ENCODE measurements around the gene MPC1.

The MPC1 gene

GRCh38 chr6:166331503-166332415 lies 51.0 kb downstream of the MPC1 start:
- DNase-seq (ENCODE audit: extremely low spot score), result no peak
- ChIA-PET CTCF (interaction anchor here (1.0 kb wide), 1 partner anchor 49 kb away, joined by 3 read pairs; no protein-coding TSS in a partner anchor), POLR2A (interaction anchor here (0.9 kb wide), 1 partner anchor 10 kb away, joined by 3 read pairs; no protein-coding TSS in a partner anchor)
- TF ChIP-seq SP1 (IDR thresholded peaks at IDR 0.05) (no peak), SUZ12 (IDR thresholded peaks at IDR 0.05) (no peak), CTBP1 (IDR thresholded peaks at IDR 0.05; ENCODE audit: borderline replicate concordance) (no peak), FOXM1 (IDR thresholded peaks at IDR 0.05; ENCODE audit: borderline replicate concordance) (no peak), HDGF (IDR thresholded peaks at IDR 0.05; ENCODE audit: borderline replicate concordance) (no peak), ELF4 (IDR thresholded peaks at IDR 0.05) (no peak), FOXA1 (IDR thresholded peaks at IDR 0.05) (no peak), BHLHE40 (IDR thresholded peaks at IDR 0.05; ENCODE audit: borderline replicate concordance) (no peak), NFRKB (IDR thresholded peaks at IDR 0.05) (no peak), ZNF384 (IDR thresholded peaks at IDR 0.05) (no peak), LEF1 (IDR thresholded peaks at IDR 0.05; ENCODE audit: borderline replicate concordance) (no peak), TARDBP (IDR thresholded peaks at IDR 0.05) (no peak), L3MBTL2 (conservative IDR thresholded peaks at IDR 0.05) (no peak), ARNT (IDR thresholded peaks at IDR 0.05) (no peak), FOXK2 (IDR thresholded peaks at IDR 0.05) (no peak)
- TF ChIP-seq, protein P1, sequence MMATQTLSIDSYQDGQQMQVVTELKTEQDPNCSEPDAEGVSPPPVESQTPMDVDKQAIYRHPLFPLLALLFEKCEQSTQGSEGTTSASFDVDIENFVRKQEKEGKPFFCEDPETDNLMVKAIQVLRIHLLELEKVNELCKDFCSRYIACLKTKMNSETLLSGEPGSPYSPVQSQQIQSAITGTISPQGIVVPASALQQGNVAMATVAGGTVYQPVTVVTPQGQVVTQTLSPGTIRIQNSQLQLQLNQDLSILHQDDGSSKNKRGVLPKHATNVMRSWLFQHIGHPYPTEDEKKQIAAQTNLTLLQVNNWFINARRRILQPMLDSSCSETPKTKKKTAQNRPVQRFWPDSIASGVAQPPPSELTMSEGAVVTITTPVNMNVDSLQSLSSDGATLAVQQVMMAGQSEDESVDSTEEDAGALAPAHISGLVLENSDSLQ (IDR thresholded peaks at IDR 0.05), result no peak

- peak; percentile 64 for DNase-seq (ENCODE audit: extremely low spot score)
- ChIA-PET POLR2A (interaction anchor here (0.9 to 1.0 kb wide), 2 partner anchors 11 to 12 kb away, joined by 3 to 6 read pairs; no protein-coding TSS in a partner anchor), CTCF (interaction anchor here (0.6 to 1.0 kb wide), 3 partner anchors 17 to 653 kb away, joined by 3 read pairs; no protein-coding TSS in a partner anchor)
- TF ChIP-seq NFRKB (IDR thresholded peaks at IDR 0.05) (no peak), L3MBTL2 (conservative IDR thresholded peaks at IDR 0.05) (no peak), LEF1 (IDR thresholded peaks at IDR 0.05; ENCODE audit: borderline replicate concordance) (no peak), SP1 (IDR thresholded peaks at IDR 0.05) (no peak), BHLHE40 (IDR thresholded peaks at IDR 0.05; ENCODE audit: borderline replicate concordance) (no peak), TARDBP (IDR thresholded peaks at IDR 0.05) (no peak), FOXM1 (IDR thresholded peaks at IDR 0.05; ENCODE audit: borderline replicate concordance) (no peak), CTBP1 (IDR thresholded peaks at IDR 0.05; ENCODE audit: borderline replicate concordance) (no peak), FOXA1 (IDR thresholded peaks at IDR 0.05) (no peak), HDGF (IDR thresholded peaks at IDR 0.05; ENCODE audit: borderline replicate concordance) (no peak), SUZ12 (IDR thresholded peaks at IDR 0.05) (no peak), ZNF384 (IDR thresholded peaks at IDR 0.05) (no peak), ELF4 (IDR thresholded peaks at IDR 0.05) (no peak), FOXK2 (IDR thresholded peaks at IDR 0.05) (no peak), ARNT (IDR thresholded peaks at IDR 0.05) (no peak)
- TF ChIP-seq, protein P1 (IDR thresholded peaks at IDR 0.05), result no peak
These were observed 52.1 kb downstream of the MPC1 start for GRCh38 chr6:166330612-166331011.

- ChIA-PET CTCF (interaction anchor here (1.5 kb wide), 1 partner anchor 12 kb away, joined by 9 read pairs; no protein-coding TSS in a partner anchor), POLR2A (no interaction called here)
- DNase-seq (ENCODE audit: extremely low spot score), result no peak
- no peak for TF ChIP-seq FOXM1 (IDR thresholded peaks at IDR 0.05; ENCODE audit: borderline replicate concordance)
- no peak for TF ChIP-seq HDGF (IDR thresholded peaks at IDR 0.05; ENCODE audit: borderline replicate concordance)
- no peak for TF ChIP-seq L3MBTL2 (conservative IDR thresholded peaks at IDR 0.05)
- no peak for TF ChIP-seq TARDBP (IDR thresholded peaks at IDR 0.05)
- TF ChIP-seq FOXK2 (IDR thresholded peaks at IDR 0.05), result no peak
- TF ChIP-seq FOXA1 (IDR thresholded peaks at IDR 0.05), result no peak
- TF ChIP-seq, protein P1 (IDR thresholded peaks at IDR 0.05), result no peak
- TF ChIP-seq ZNF384 (IDR thresholded peaks at IDR 0.05), result no peak
- no peak for TF ChIP-seq ELF4 (IDR thresholded peaks at IDR 0.05)
- no peak for TF ChIP-seq SP1 (IDR thresholded peaks at IDR 0.05)
- TF ChIP-seq CTBP1 (IDR thresholded peaks at IDR 0.05; ENCODE audit: borderline replicate concordance), result no peak
- TF ChIP-seq NFRKB (IDR thresholded peaks at IDR 0.05), result no peak
- no peak for TF ChIP-seq ARNT (IDR thresholded peaks at IDR 0.05)
- no peak for TF ChIP-seq SUZ12 (IDR thresholded peaks at IDR 0.05)
- TF ChIP-seq LEF1 (IDR thresholded peaks at IDR 0.05; ENCODE audit: borderline replicate concordance), result no peak
These were observed 57.2 kb downstream of the MPC1 start for GRCh38 chr6:166325383-166326042.

- CTCF ChIA-PET, result no interaction called here
- POLR2A ChIA-PET, result no interaction called here
- no peak for DNase-seq (ENCODE audit: extremely low spot score)
- TF ChIP-seq ARNT (IDR thresholded peaks at IDR 0.05) (no peak), HDGF (IDR thresholded peaks at IDR 0.05; ENCODE audit: borderline replicate concordance) (no peak), SP1 (IDR thresholded peaks at IDR 0.05) (no peak), SUZ12 (IDR thresholded peaks at IDR 0.05) (no peak), TARDBP (IDR thresholded peaks at IDR 0.05) (no peak), ELF4 (IDR thresholded peaks at IDR 0.05) (no peak), L3MBTL2 (conservative IDR thresholded peaks at IDR 0.05) (no peak), FOXM1 (IDR thresholded peaks at IDR 0.05; ENCODE audit: borderline replicate concordance) (no peak), ZNF384 (IDR thresholded peaks at IDR 0.05) (no peak), NFRKB (IDR thresholded peaks at IDR 0.05) (no peak), CTBP1 (IDR thresholded peaks at IDR 0.05; ENCODE audit: borderline replicate concordance) (no peak), BHLHE40 (IDR thresholded peaks at IDR 0.05; ENCODE audit: borderline replicate concordance) (no peak), FOXK2 (IDR thresholded peaks at IDR 0.05) (no peak), FOXA1 (IDR thresholded peaks at IDR 0.05) (no peak)
- TF ChIP-seq, protein P1 (IDR thresholded peaks at IDR 0.05), result no peak
These were observed 59.3 kb downstream of the MPC1 start for GRCh38 chr6:166323395-166323794.
